ENCODE data around the gene THRA. TPM values are rescaled to one million over a fixed set of nuclear protein-coding genes. Genes with fewer than 3 reads are reported as not detected.

Gene THRA
- polyA plus RNA-seq, 1 of the 3 experiments (the other 2 are of a cell fraction), result 23.1 TPM

DNA sequence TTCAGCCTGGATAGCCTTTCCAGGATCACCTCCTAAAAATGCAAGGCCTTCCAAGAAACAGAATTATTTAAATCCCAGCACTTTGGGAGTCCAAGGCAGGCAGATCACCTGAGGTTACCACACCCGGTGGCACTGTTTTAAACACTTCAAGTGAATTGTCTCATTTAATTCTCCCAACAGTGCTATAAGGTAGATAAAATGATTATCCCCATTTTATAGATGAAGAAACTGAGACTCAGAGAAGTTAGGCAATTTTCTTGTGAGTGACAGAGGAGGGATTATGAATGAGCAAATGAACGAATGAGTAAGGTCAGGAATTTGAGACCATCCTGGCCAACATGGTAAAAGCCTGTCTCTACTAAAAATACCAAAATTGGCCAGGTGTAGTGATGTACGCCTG is 16.8 kb downstream of the THRA start:
- TF ChIP-seq NRF1 (IDR thresholded peaks at IDR 0.05; ENCODE audit: low read depth, low read length) (no peak), EP300 (IDR thresholded peaks at IDR 0.05; ENCODE audit: borderline replicate concordance in 1 of 2, low read depth in 1 of 2, low read length in 1 of 2) (no peak), FOSL2 (IDR thresholded peaks at IDR 0.05; ENCODE audit: borderline replicate concordance, low read depth) (no peak), ELF1 (IDR thresholded peaks at IDR 0.05) (no peak), GATA2 (CRISPR knock-in tag; IDR thresholded peaks at IDR 0.05) (no peak)
- TF ChIP-seq, protein P1, sequence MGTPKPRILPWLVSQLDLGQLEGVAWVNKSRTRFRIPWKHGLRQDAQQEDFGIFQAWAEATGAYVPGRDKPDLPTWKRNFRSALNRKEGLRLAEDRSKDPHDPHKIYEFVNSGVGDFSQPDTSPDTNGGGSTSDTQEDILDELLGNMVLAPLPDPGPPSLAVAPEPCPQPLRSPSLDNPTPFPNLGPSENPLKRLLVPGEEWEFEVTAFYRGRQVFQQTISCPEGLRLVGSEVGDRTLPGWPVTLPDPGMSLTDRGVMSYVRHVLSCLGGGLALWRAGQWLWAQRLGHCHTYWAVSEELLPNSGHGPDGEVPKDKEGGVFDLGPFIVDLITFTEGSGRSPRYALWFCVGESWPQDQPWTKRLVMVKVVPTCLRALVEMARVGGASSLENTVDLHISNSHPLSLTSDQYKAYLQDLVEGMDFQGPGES (IDR thresholded peaks at IDR 0.05; ENCODE audit: low read depth, low read length), result no peak
- Histone ChIP-seq H3K27me3 (ENCODE audit: insufficient read depth) (no peaks in the 10 kb centered on the region), H3K36me3 (replicated peaks in 1 of 2; ENCODE audit: control insufficient read depth in 1 of 2, insufficient read depth in 2 of 2, low read length in 1 of 2) (peaks cover 0 to 8% of the 10 kb centered on the region in 2 experiments), H3K4me2 (no peak overlapping the region), H2AFZ (ENCODE audit: low read depth) (no peak overlapping the region), H3K4me3 (ENCODE audit: low read depth in 2 of 2, low read length in 1 of 2) (no peak overlapping the region), H4K20me1 (ENCODE audit: insufficient read depth) (no peaks in the 10 kb centered on the region), H3K9ac (no peak overlapping the region), H3K79me2 (ENCODE audit: insufficient read depth) (no peaks in the 10 kb centered on the region), H3K4me1 (ENCODE audit: control insufficient read depth in 1 of 2, insufficient read depth in 2 of 2, low read depth in 1 of 2, low read length in 1 of 2) (peaks cover 7 to 24% of the 10 kb centered on the region in 2 experiments; a peak in 3 of 4 replicates), H3K9me3 (no peaks in the 10 kb centered on the region), H3F3A (replicated peaks; ENCODE audit: insufficient read depth) (peaks cover 2% of the 10 kb centered on the region), H3K27ac (ENCODE audit: low read depth in 2 of 2, low read length in 1 of 2) (no peak overlapping the region), H3K9me2 (no peaks in the 10 kb centered on the region)
- no peak for DNase-seq
- WGBS (ENCODE audit: low lambda C conversion rate), result 94% methylated on average over 3 of the region's 3 CpGs
- ChIA-PET POLR2A (no interaction called here), CTCF (no interaction called here)

DNA sequence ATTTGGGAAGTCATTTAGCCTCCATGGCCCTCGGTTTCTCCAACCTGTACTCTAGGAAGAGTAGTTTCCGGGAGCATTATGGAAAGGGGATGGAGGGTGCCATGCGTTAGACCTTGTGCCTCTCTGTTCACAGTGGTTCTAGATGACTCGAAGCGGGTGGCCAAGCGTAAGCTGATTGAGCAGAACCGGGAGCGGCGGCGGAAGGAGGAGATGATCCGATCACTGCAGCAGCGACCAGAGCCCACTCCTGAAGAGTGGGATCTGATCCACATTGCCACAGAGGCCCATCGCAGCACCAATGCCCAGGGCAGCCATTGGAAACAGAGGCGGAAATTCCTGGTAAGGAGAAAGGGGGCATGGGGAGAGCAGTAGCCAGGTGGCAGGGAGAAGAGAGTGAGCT is 21.7 kb downstream of the THRA start:
- no peak overlapping the region for H3K4me3 ChIP-seq (ENCODE audit: low read depth in 2 of 2, low read length in 1 of 2)
- no peak overlapping the region for H3K9ac ChIP-seq
- H3K27ac ChIP-seq (ENCODE audit: low read depth in 2 of 2, low read length in 1 of 2), result no peak overlapping the region
- no peaks in the 10 kb centered on the region for H3K4me1 ChIP-seq (ENCODE audit: control insufficient read depth in 1 of 2, insufficient read depth in 2 of 2, low read depth in 1 of 2, low read length in 1 of 2)
- no peak overlapping the region for H2AFZ ChIP-seq (ENCODE audit: low read depth)
- H4K20me1 ChIP-seq (ENCODE audit: insufficient read depth), result no peaks in the 10 kb centered on the region
- CTCF ChIA-PET, result interaction anchor here (0.9 to 5.9 kb wide), 7 partner anchors 9 to 57 kb away, joined by 3 to 100 read pairs (median 8); partner anchors contain the start of gene THRA
- POLR2A ChIA-PET, result no interaction called here
- 97% methylated on average over 14 of the region's 14 CpGs for WGBS (ENCODE audit: low lambda C conversion rate)
- H3F3A ChIP-seq (replicated peaks; ENCODE audit: insufficient read depth), result peaks cover 7% of the 10 kb centered on the region
- no peaks in the 10 kb centered on the region for H3K9me2 ChIP-seq
- H3K9me3 ChIP-seq, result no peaks in the 10 kb centered on the region
- H3K4me2 ChIP-seq, result no peak overlapping the region
- DNase-seq, result no peak
- H3K36me3 ChIP-seq (replicated peaks in 1 of 2; ENCODE audit: control insufficient read depth in 1 of 2, insufficient read depth in 2 of 2, low read length in 1 of 2), result peaks cover 0 to 10% of the 10 kb centered on the region in 2 experiments
- TF ChIP-seq JUND (IDR thresholded peaks at IDR 0.05) (no peak), ELF1 (IDR thresholded peaks at IDR 0.05) (no peak), TCF12 (IDR thresholded peaks at IDR 0.05) (no peak), TAF1 (IDR thresholded peaks at IDR 0.05; ENCODE audit: borderline replicate concordance, low read depth, low read length) (no peak), MXI1 (IDR thresholded peaks at IDR 0.05; ENCODE audit: low read depth, low read length) (no peak), GATA2 (CRISPR knock-in tag; IDR thresholded peaks at IDR 0.05) (no peak), TEAD4 (IDR thresholded peaks at IDR 0.05; ENCODE audit: borderline replicate concordance, insufficient read depth) (no peak), RAD21 (IDR thresholded peaks at IDR 0.05; ENCODE audit: low read length) (no peak), YY1 (IDR thresholded peaks at IDR 0.05; ENCODE audit: low read depth) (no peak), GABPA (IDR thresholded peaks at IDR 0.05; ENCODE audit: low read depth) (no peak)
- TF ChIP-seq, protein P1 (IDR thresholded peaks at IDR 0.05; ENCODE audit: low read depth, low read length), result no peak
- TF ChIP-seq, protein P2, sequence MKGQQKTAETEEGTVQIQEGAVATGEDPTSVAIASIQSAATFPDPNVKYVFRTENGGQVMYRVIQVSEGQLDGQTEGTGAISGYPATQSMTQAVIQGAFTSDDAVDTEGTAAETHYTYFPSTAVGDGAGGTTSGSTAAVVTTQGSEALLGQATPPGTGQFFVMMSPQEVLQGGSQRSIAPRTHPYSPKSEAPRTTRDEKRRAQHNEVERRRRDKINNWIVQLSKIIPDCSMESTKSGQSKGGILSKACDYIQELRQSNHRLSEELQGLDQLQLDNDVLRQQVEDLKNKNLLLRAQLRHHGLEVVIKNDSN (IDR thresholded peaks at IDR 0.05; ENCODE audit: borderline replicate concordance, low read depth), result no peak
- TF ChIP-seq, protein P3, sequence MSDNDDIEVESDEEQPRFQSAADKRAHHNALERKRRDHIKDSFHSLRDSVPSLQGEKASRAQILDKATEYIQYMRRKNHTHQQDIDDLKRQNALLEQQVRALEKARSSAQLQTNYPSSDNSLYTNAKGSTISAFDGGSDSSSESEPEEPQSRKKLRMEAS (IDR thresholded peaks at IDR 0.05; ENCODE audit: low read depth), result no peak
- H3K27me3 ChIP-seq (ENCODE audit: insufficient read depth), result no peaks in the 10 kb centered on the region
- H3K79me2 ChIP-seq (ENCODE audit: insufficient read depth), result no peaks in the 10 kb centered on the region

Data from SK-N-SH (cell line).